ENCODE data around the gene ZCCHC8.
"Not testable (repeated sequence)": the region's sequence is repeated elsewhere in the genome, so short reads cannot be mapped to it uniquely, and the experiment has no call there.

Gene ZCCHC8

GRCh38 chr12:122506393-122506938 is 5.7 kb upstream of the ZCCHC8 start:
- DNase-seq: no peak

GRCh38 chr12:122505419-122506051 is 4.8 kb upstream of the ZCCHC8 start:
- DNase-seq: no peak

GRCh38 chr12:122503783-122504590 is 3.3 kb upstream of the ZCCHC8 start:
- no peak for DNase-seq

GRCh38 chr12:122503147-122503751 is 2.5 kb upstream of the ZCCHC8 start:
- DNase-seq: no peak

GRCh38 chr12:122501489-122501989 is 807 bp upstream of the ZCCHC8 start:
- no peak for DNase-seq

GRCh38 chr12:122499991-122500684 is 594 bp downstream of the ZCCHC8 start:
- DNase-seq: peak; percentile 78

- DNase-seq: no peak
Observed at GRCh38 chr12:122495258-122495657, 5.5 kb downstream of the ZCCHC8 start.

GRCh38 chr12:122493222-122493621 is 7.5 kb downstream of the ZCCHC8 start:
- not testable (repeated sequence) for DNase-seq

GRCh38 chr12:122491991-122492390 is 8.7 kb downstream of the ZCCHC8 start:
- DNase-seq: no peak

- no peak for DNase-seq
Observed at GRCh38 chr12:122489038-122489437, 11.7 kb downstream of the ZCCHC8 start.

- DNase-seq: peak; percentile 32
Observed at GRCh38 chr12:122487807-122488206, 12.9 kb downstream of the ZCCHC8 start.

GRCh38 chr12:122486805-122487426 is 13.8 kb downstream of the ZCCHC8 start:
- DNase-seq: peak; percentile 19

GRCh38 chr12:122486360-122486759 is 14.4 kb downstream of the ZCCHC8 start:
- DNase-seq: not testable (repeated sequence)

- DNase-seq: not testable (repeated sequence)
Observed at GRCh38 chr12:122484385-122484784, 16.3 kb downstream of the ZCCHC8 start.

- peak; percentile 19 for DNase-seq
Observed at GRCh38 chr12:122483969-122484368, 16.8 kb downstream of the ZCCHC8 start.

GRCh38 chr12:122481861-122482260 is 18.9 kb downstream of the ZCCHC8 start:
- DNase-seq: no peak

- no peak for DNase-seq
Observed at GRCh38 chr12:122480753-122481152, 20.0 kb downstream of the ZCCHC8 start.

GRCh38 chr12:122474324-122474716 is 26.4 kb downstream of the ZCCHC8 start:
- DNase-seq: peak; percentile 43

GRCh38 chr12:122473543-122474323 is 27.0 kb downstream of the ZCCHC8 start:
- DNase-seq: peak; percentile 65

GRCh38 chr12:122471324-122472226 is 29.2 kb downstream of the ZCCHC8 start:
- DNase-seq: no peak
